Measurements from ENCODE around the gene DNMT3A. TPM values are rescaled to one million over a fixed set of nuclear protein-coding genes. Genes with fewer than 3 reads are reported as not detected.

Gene DNMT3A
- total and polyA plus RNA-seq, 12 donors = 10.6 to 53.4 (median 25.0) TPM

DNA sequence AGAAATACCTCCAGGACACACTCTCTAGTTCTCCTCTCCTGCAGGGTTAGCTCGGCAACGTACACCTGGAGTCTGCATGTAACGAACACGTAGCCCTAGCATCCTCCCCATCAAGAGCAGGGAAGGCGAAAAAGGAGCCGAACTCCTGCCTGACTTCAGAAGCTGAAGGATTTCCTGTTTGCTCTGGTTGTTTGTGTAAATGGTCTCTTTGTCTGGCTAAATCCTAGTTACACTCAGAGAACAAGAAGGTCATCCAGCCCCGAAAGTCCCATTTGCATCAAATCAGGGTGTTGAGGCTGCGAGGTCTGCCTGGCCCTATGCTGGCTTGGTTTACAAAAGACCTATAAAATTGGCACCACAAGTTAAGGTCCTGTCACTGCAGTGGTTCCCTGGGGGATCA is 107.0 kb downstream of the DNMT3A start:
- intact Hi-C loops (cut with DNase I) = no loop called here
- Histone ChIP-seq H3K4me3 (no peak overlapping the region), H3K36me3 (replicated peaks in 1 of 2) (peaks cover 0 to 70% of the 10 kb centered on the region in 2 donors), H3K9me3 (replicated peaks in 1 of 3) (no peaks in the 10 kb centered on the region), H3K4me1 (replicated peaks in 1 of 2) (peaks cover 2 to 13% of the 10 kb centered on the region in 2 donors), H3K27ac (no peak overlapping the region), H3K27me3 (no peaks in the 10 kb centered on the region)
- DNase-seq = no peak
- 84 to 92% (median 87%) methylated on average over 4 to 8 of the region's 8 CpGs for WGBS, 4 donors
- TF ChIP-seq POLR2A (IDR thresholded peaks at IDR 0.05) = no peak
- TF ChIP-seq, protein P1, sequence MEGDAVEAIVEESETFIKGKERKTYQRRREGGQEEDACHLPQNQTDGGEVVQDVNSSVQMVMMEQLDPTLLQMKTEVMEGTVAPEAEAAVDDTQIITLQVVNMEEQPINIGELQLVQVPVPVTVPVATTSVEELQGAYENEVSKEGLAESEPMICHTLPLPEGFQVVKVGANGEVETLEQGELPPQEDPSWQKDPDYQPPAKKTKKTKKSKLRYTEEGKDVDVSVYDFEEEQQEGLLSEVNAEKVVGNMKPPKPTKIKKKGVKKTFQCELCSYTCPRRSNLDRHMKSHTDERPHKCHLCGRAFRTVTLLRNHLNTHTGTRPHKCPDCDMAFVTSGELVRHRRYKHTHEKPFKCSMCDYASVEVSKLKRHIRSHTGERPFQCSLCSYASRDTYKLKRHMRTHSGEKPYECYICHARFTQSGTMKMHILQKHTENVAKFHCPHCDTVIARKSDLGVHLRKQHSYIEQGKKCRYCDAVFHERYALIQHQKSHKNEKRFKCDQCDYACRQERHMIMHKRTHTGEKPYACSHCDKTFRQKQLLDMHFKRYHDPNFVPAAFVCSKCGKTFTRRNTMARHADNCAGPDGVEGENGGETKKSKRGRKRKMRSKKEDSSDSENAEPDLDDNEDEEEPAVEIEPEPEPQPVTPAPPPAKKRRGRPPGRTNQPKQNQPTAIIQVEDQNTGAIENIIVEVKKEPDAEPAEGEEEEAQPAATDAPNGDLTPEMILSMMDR (IDR thresholded peaks at IDR 0.05) = no peak

DNA sequence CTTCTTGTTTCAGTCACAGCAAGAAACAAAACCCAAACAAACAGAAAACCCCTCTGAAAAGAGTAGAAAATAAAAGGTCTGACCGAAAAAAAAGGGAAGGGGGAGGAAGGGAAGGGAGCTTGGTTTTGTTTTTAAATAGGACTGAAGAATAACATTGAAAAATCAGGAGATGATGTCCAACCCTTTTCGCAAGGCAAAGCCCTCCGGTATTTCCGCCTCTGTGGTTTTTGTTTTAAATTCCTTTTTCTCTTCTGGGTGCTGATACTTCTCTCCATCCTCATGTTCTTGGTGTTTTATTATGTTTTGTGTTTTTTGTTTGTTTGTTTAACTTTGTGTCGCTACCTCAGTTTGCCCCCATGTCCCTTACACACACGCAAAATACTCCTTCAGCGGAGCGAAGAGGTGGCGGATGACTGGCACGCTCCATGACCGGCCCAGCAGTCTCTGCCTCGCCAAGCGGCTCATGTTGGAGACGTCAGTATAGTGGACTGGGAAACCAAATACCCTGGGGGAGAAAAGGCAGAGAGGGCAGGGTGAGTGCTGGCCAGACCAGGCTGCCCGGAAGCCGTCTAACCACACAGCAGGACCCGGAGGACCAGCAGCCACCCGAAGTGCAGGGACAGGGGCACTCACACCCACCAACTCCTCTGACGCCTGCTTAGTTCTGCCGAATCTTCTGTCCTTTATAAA is 107.7 kb downstream of the DNMT3A start:
- 89 to 95% (median 92%) methylated on average over 15 to 20 of the region's 20 CpGs for WGBS, 4 donors
- intact Hi-C loops (cut with DNase I) = no loop called here
- H3K36me3 ChIP-seq (replicated peaks in 1 of 2) = peaks cover 0 to 63% of the 10 kb centered on the region in 2 donors
- no peaks in the 10 kb centered on the region for H3K9me3 ChIP-seq (replicated peaks in 1 of 3)
- H3K4me3 ChIP-seq = no peak overlapping the region
- no peak overlapping the region for H3K27ac ChIP-seq
- H3K4me1 ChIP-seq (replicated peaks in 1 of 2) = peaks cover 9 to 19% of the 10 kb centered on the region in 2 donors
- TF ChIP-seq POLR2A (IDR thresholded peaks at IDR 0.05) = no peak
- TF ChIP-seq, protein P1 (IDR thresholded peaks at IDR 0.05) = no peak
- no peak for DNase-seq
- no peaks in the 10 kb centered on the region for H3K27me3 ChIP-seq

DNA sequence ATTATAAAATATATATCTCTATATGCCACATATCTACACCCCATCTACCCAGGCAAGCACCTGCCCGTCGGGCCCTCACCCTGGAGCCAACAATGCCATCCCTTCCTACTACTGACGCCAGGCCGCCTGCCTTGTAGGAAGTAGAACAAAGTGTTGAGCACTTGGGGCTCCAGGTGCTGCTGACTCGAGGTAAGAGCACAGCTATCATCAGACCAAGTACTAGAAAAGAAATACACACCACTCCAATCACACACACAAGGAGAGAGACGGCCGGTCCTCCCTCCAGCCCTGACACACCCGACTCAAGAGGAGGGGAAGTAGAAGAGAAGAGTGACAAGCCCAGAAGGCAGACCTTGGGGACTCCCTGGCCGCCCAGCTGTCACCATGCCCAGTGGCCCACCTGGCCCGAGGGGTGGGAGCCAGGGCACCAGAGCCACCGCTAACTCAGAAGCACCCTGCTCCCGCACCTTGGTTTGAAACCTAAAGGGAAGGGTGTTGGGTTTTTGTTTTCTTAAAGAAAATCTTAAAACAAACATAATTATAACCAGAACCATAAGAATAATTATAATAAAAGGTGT is 109.4 kb downstream of the DNMT3A start:
- WGBS, 4 donors = 82 to 92% (median 89%) methylated on average over 12 of the region's 12 CpGs
- intact Hi-C loops (cut with DNase I) = no loop called here
- Histone ChIP-seq H3K4me1 (replicated peaks in 1 of 2) (peaks cover 16 to 28% of the 10 kb centered on the region in 2 donors), H3K4me3 (no peak overlapping the region), H3K36me3 (replicated peaks in 1 of 2) (peaks cover 0 to 53% of the 10 kb centered on the region in 2 donors), H3K27me3 (no peaks in the 10 kb centered on the region), H3K9me3 (replicated peaks in 1 of 3) (no peaks in the 10 kb centered on the region), H3K27ac (no peak overlapping the region)
- no peak for DNase-seq
- TF ChIP-seq POLR2A (IDR thresholded peaks at IDR 0.05) = no peak
- TF ChIP-seq, protein P1 (IDR thresholded peaks at IDR 0.05) = no peak

DNA sequence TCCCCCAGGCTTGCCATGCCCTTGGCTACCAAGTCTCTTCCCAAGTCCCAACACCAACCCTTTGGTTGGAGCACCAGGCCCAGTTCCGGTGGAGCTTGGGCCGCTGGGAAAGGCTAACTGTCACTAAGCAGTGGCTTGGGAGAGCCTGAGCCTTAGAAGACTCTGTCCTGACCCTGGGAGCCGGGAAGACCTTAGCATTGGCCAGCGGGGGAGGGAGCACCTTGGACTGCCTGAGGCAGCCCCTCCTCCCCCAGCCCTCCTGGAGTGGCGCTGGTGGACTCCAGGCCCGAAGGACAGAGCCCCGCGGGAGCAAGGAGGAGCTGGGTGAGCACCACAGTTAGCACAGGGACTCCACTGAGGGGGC is 110.8 kb downstream of the DNMT3A start:
- Histone ChIP-seq H3K9me3 (replicated peaks in 1 of 3) (no peaks in the 10 kb centered on the region), H3K36me3 (replicated peaks in 1 of 2) (peaks cover 0 to 39% of the 10 kb centered on the region in 2 donors), H3K4me1 (replicated peaks in 1 of 2) (peaks cover 16 to 20% of the 10 kb centered on the region in 2 donors), H3K27me3 (no peaks in the 10 kb centered on the region), H3K4me3 (no peak overlapping the region), H3K27ac (peak overlapping the region in 2 of 5 donors; percentile 34 to 48)
- intact Hi-C loops (cut with DNase I) = no loop called here
- 51 to 83% (median 53%) methylated on average over 2 to 8 of the region's 8 CpGs for WGBS, 4 donors
- TF ChIP-seq, protein P1 (IDR thresholded peaks at IDR 0.05) = no peak
- TF ChIP-seq POLR2A (IDR thresholded peaks at IDR 0.05) = no peak
- peak in 2 of 7 donors; percentile 26 to 29 for DNase-seq
